Amygdala (tissue), 56 donors: ENCODE measurements around the gene PRKRIP1.
"Not testable (repeated sequence)": the region's sequence is repeated elsewhere in the genome, so short reads cannot be mapped to it uniquely, and the experiment has no call there.

Experiments used
- DNase-seq, 56 donors: peaks; one replicate each; lab custom pipeline; 2025; lab: John Stamatoyannopoulos, UW

PRKRIP1 gene, protein sequence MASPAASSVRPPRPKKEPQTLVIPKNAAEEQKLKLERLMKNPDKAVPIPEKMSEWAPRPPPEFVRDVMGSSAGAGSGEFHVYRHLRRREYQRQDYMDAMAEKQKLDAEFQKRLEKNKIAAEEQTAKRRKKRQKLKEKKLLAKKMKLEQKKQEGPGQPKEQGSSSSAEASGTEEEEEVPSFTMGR

DNA sequence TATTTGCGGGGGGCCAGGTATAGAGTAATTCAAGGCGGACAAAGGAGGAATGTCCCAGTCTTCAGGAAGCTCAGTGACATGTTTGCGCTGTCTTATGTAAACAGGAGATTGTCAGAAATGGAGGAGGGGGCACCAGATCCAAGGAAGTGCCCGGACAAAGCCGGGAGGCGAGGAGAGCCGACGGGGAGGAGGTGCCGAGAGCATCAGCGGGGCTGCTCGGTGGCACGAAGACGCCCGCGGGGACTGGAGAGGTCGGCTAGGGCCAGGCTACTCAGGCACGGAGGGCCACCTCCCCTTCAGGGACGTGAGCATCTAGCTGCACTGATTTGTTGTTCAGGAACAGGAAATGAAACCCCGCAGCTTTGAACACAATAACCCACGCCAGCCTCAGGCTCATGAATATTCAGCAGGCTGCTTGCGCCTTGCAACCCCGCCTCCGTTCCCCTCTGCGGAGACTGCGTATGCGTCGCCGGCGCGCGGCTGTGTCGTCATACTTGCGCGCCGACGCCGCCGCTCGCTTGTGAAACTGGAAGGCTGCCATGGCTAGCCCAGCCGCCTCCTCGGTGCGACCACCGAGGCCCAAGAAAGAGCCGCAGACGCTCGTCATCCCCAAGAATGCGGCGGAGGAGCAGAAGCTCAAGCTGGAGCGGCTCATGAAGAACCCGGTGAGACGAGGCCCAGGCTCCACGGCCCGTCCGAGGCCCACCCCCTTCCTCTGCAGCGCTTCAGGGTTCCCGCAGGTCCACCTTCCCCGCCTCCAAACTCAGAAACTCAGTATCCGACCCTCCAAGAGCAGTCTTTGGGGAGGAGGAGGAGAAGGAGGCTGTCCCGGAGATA is at the start of gene PRKRIP1:
TSS of gene PRKRIP1 (plus strand) at position 491 of the 837 bp plus-strand sequence. CDS start at position 540, 49 bp downstream.
- DNase-seq = peak; percentile 13 to 94 (median 82)

DNA sequence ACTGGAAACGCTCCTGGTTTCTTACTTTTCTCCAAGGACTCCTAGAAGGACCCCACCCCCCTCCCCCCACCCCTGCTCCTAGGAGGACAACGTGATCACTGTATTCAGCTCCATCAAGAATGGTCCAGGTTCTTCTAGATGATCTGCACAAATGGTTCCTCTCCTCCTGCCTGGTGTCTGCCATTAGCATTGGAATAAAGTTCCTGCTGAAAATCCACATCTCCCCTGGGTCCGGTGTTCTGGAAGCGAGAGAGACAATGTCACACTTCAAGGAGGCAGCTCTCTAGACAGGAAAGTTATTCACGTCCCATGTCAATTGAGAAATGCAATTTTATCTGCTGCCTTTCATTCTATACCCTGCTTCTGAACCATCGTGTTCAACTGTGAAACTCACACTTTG is 49.2 kb upstream of the PRKRIP1 start:
- not testable (repeated sequence) for DNase-seq

DNA sequence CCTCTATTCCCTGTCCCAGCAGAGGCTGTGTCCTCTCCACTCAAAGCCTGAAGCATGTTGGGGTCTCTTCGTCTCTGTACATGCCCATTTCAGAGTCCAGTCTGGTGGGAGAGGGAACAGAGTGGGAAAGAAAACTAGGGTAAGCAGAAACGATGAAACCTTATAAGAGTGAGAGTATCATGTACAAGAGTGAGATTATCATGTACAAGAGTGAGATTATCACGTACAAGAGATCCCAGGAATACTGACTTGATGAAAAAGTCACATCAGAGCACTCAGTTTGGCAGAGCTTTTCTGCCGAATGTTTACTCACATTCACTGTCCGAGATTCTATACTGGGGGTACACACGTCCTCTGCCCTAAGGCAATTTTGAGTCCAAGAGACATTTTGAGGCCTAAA is 39.8 kb upstream of the PRKRIP1 start, which contains the start of gene SPDYE6:
TSS of gene SPDYE6 (minus strand) at position 101 of the 400 bp plus-strand sequence. CDS start 421 bp downstream, outside the sequence.
- DNase-seq = not testable (repeated sequence)

DNA sequence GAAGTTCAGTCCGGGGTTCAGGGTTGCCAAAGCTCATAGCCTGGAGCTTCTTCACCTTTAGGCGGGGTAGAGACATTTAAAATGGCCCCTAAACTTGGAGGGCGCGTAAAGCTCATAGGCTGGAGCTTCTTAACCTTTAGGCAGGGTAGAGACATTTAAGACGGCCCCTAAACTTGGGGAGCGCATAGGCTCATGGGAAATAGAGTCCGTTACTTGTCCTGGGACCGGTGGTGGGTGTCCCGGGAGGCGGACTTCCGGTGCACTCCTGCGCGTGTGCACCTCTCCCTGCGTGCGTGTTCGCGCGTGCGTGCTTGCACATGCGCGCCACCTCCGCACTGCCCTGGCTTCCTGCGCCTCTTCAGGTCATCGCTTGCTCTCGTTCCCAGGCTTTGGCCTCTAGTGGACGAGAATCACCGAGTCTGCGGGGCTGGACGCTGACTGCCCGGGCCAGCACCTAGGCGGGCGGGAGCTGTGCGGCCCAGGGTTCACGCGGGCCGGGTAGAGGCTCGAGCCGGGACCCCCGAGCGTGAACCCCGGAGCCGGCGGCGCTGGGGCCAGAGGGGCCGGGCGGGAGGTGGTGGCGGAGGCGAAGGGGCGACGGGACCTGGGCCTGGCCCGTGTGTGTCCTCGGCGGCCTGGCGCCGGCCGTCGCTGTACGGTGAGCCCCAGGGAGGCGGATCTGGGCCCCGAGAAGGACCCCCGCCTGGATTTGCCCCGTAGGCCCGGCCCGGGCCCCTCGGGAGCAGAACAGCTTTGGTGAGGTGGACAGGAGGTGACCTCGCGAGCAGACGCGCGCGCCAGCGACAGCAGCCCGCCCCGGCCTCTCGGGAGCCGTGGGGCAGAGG is 32.4 kb upstream of the PRKRIP1 start:
- peak; percentile 70 to 99 (median 94) for DNase-seq

DNA sequence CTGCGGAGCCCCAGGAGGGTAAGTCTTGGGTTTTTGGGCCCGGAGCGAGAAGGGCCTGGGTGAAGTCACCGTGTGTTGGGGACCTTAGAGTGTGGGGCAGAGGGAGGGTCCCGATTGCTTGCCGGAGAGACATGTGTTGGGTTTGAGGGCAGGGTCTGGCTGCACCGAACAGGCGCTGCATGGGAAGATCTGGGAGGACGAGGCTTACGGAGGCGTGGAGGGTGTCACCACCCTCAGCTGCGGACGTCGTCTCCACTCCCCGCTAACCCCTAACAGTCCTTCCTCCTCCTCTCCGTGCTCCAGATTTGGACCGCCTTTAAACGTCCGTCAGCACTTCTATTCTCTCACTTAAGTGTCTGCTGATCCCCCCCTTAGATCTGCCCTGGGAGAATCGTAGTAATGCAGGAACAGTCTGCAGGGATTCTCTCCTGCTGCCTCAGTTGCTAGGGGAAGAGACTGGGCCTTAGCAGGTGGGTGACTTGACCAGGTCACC is 31.7 kb upstream of the PRKRIP1 start:
- not testable (repeated sequence) for DNase-seq

DNA sequence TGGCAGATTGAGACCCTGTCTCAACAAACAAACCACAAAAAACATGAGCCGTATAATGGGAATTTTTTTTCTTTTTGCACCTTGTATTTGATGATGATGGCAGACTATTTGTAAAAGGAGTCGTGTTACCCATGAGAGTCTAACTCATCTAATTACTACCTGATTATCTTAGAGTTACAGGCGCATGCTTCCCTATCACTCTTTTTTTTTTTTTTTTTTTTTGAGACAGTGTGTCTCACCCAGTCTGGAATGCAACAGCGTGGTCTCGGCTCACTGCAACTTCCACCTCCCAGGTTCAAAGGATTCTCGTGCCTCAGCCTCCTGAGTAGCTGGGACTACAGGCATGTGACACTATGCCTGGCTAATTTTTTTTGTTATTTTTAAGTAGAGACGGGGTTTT is 30.8 kb upstream of the PRKRIP1 start:
- not testable (repeated sequence) for DNase-seq

DNA sequence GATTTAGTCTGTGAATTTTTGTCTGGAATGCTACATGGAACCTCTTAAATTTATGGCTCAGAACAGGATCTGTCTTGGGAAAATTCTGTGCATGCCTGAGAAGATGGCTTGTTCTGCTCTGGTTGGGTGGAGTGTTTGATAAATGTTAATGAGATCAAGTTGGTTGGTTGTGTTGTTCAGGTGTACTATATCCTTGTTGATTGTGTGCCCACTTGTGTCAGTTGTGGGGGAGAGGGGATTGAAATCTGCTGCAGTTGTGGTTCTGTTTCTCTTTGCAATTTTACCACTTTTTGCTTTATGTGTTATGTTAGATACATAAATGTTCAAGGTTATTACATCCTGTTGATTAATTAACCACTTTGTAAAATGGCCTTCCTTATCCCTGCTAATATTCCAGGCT is 26.1 kb upstream of the PRKRIP1 start:
- not testable (repeated sequence) for DNase-seq

DNA sequence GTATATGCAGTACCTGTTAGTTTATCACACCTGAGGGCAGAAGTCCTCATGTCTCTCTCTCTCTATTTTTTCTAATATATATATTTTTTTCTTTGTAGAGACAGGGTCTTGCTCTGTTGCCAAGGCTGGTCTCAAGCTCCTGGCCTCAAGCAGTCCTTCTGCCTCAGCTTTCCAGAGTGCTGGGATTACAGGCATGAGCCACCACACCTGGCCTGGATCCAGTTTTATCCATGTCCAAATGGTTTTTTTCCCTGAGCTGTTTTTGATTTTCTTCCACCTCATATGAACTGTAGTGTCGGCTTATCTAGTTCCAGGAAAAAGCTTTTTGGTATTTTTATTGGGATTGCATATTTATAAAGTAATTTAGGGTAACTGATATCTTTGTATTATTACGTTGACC is 23.4 kb upstream of the PRKRIP1 start:
- not testable (repeated sequence) for DNase-seq

DNA sequence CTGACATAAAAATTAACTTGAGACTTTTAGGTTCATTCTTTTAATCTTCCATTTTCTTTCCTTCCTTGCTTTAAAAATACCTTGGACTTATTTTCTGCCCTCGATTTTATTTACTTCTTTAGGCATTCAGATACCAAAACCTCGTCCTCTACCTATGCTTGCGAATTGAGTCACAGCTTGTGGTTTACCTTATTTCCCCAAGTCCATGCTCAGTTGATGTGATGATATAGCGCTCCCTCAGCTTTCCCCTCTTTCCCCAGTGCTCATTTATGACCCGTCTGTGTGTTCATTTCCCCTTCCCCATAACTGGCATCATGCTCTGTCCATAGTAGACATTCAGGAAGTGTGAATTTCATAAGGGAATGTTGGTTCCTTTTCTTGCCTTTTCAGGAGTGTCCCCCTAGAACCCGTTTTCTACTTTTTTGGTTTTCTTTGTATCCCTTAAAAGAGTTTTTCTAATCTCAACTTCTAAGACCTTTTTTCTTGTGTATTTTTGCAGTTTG is 19.1 kb upstream of the PRKRIP1 start:
- DNase-seq = no peak

DNA sequence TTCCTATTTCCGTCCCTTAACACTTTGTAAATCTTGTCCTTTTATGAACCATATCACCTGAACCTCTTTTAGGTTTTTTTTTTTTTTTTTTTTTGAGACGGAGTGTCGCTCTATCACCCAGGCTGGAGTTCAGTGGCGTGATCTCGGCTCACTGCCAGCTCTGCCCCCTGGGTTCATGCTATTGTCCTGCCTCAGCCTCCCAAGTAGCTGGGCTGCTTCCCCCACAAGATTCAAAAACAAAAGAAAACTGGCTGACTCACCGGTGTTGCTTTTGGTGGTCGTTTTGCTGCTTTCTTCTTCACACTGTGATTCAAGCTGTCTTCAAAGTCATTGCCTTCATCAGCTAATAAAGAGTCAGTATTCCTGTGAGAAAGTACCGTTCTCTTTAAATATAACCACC is 15.3 kb upstream of the PRKRIP1 start:
- DNase-seq = not testable (repeated sequence)

DNA sequence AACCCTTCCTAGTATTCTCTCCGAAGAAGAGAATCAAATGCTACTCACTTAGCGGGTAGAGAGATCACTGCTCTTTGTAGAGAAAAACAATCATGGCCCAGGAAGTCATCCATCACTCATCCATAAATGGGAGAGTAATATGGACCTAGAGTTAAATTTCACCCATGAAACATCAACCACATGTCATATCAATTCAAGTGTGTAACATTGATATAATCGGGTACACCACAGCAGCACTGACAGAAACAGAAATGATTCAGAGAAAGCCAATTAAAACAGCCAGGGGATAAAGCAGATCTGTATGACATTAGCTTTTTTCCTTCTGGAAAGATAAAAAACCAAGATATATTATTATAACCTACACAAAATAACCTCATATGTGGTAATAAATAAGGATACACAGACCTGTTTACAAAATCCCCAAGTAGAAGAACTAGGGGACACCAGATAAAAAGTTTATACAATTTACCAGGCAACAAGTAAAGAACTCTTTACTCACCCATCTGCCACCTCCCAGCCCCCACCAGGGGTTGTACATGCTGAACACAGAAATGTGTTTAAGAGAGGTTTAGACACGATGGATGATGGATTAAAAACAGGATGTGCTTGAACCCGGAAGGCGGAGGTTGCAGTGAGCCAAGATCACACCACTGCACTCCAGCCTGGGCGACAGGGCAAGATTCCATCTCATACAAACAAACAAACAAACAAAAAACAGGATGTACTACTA is 14.3 kb upstream of the PRKRIP1 start:
- DNase-seq = not testable (repeated sequence)

DNA sequence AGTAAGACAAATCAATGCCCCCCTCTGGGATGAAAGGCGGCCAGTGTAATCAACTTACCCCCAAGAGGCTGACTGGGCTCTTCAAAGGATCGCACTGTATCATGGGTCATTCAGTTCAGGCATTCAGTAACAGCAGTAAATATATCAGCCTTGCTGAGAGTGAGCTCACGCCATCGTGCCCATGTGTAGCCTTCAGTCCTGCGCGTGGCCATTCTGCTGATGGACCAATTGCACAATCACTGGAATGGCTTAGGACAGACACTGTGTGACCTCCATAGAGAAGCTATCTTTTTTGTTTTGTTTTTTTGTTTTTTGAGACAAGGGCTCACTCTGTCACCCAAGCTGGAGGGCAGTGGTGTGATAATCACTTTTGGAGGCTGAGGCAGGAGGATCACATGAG is 9.1 kb upstream of the PRKRIP1 start:
- no peak for DNase-seq

DNA sequence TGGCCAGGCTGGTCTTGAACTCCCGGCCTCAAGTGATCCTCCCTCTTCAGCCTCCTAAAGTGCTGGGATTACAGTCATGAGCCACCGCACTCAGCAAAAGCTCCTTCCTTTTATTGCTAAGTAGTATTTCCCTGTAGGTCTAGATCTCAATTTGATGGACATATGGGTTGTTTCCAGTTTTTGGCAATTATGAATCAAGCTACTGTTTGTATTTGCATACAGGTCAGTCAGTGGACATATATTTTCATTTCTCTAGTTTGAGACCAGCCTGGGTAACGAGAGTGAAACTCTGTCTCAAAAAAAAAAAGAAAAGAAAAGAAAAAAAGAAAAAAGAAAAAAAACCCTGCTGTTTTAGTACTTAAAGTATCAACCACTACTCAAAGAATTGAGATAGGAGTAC is 6.4 kb upstream of the PRKRIP1 start:
- DNase-seq = no peak

DNA sequence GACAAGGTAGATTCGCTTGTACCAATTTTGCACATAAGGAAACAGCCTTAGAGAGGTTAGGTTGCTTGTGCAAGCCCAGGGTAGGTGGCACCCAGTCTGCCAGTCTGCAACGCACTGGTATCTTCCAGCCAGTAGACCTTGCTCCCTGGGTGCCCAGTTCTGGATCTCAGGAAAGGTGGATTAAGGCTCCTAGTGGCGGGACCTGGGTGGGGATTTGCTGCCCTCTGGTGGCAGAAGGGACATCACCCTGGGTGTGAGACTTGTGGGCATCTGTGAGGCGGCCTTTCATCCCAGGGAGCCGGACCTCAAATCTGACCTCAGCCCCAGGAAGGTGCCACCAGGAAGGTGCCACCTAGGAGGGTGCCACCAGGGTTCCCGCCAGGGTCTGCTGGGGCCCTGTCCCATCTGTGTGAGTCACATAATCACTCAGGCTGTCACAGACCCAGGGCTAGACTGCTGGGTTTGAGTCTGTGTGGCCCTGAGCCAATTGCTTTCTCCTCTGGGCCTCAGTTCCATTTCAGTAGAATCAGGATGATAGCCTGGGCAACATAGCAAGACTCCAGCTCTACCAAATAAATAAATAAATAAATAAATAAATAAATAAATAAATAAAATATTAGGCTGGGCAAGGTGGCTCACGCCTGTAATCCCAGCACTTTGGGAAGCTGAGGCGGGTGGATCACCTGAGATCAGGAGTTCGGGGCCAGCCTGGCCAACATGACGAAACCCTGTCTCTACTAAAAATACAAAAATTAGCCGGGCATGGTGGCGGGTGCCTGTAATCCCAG is 5.3 kb upstream of the PRKRIP1 start:
- peak in 53 of 56 donors; percentile 13 to 82 (median 53) for DNase-seq

DNA sequence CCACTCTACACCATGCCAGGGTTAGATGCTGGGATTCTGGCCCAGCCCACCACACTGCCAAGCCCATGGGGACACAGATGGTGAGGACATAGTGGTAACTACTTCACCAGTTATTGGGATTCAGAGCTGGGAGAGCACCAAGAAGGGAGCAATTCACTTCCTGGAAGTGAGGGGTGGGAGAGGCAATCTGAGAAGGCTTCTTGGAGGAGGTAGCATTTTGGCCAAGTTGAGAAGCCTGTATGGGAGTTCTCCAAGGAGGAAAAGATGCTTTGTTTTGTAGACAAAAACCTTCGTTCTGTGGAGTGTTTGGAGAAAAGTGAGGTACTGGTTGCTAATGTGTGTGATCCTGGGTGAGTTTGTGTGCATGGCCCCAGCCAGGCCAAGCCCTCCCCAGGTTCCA is 3.8 kb upstream of the PRKRIP1 start:
- DNase-seq = no peak

DNA sequence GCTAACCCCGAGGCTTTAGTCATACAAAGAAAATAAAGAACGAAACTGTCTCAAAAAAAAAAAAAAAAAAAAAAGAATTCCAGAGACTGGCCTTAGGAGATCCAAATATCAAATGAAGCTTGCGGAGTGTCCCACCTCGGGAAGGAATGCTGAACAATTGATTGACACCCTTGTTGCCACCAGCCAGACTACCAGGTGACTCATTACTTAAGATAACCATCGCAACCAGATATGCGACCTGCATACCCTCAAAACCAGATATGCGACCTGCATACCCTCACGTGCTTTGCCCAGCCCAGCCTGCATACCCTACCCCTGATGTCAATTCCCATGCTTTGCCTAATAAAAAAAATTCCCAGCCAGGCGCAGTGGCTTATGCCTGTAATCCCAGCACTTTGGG is 2.7 kb upstream of the PRKRIP1 start:
- no peak for DNase-seq

DNA sequence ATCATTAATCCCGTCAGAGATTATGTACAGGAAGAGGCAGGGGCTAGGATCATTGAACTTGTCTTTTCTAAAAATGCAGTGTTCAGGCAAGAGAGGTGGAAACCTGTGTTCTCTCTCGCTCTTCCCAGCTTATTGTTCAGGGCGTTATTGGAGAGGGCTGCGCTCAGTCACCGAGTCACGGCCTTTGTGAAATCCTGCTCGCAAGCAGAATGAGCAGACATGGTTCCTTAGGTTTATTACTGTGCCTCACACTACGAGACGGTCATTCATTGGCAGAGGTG is 631 bp upstream of the PRKRIP1 start:
- peak in 1 of 56 donors; percentile 53 for DNase-seq

DNA sequence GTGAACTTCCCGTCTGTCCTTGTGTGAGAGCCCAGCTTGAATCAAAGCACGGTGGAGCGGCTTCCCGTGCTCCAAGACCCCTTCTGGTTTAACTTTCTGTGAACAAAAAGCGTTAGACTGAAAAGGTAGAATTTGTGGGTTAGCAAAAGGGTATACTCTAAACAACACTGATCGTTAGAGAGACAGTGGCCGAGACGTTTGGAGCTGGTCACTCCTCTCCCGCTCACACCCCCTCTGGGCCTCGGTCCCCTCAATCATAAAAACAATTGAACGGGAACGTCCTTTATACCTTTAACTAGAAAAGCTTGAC is 502 bp downstream of the PRKRIP1 start:
- no peak for DNase-seq

DNA sequence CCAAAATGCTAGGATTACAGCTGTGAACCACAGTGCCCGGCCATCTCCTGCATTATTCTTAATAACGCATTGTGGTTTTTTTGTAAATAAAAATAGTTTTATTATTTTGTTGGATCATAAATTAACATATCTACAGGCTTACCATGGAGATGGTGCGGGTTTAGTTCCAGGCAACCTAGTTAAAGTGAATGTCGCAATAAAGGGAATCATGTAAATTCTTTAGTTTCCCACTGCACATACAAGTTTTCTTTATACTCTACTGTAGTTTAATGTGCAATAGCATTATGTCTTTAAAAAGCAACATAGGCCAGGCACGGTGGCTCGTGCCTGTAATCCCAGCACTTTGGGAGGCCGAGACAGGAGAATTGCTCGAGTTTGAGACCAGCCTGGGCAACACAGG is 2.4 kb downstream of the PRKRIP1 start:
- no peak for DNase-seq
